Transverse colon (tissue), 3 donors: ENCODE results near the gene TMEM132C.

ENCODE experiments used
- CTCF ChIP-seq, 5 experiments: fragments of 200-600 bp in 3 of 5; fragments of 450-650 bp in 2 of 5; sonication (generic) in 3 of 5; IDR thresholded peaks; 1 replicate in 2 of 5; 2 replicates in 3 of 5; pipeline ENCODE4 v1.5.1; 2016 to 2017; ENCODE audit warnings: antibody characterized with exemption in 5 of 5, inconsistent platforms in 3 of 5, mild to moderate bottlenecking in 2 of 5, moderate library complexity in 1 of 5
- POLR2A ChIP-seq: fragments of 450-650 bp; IDR thresholded peaks from one replicate; pipeline ENCODE4 v1.6.1; 2016; ENCODE audit warnings: antibody characterized with exemption, mild to moderate bottlenecking, moderate library complexity

- TF ChIP-seq CTCF (IDR thresholded peaks at IDR 0.05) (no peak), POLR2A (no peak)
These were observed 255.0 kb downstream of the TMEM132C start for GRCh38 chr12:128521981-128522380.
